IMR-90 (cell line): ENCODE results near the gene PEAK3. TPM values are rescaled to one million over a fixed set of nuclear protein-coding genes. Genes with fewer than 3 reads are reported as not detected.

Experiments used
- ATAC-seq: fragments of 200-7000 bp; cut with Tn5 transposase; 2 replicates; pipeline ENCODE4 v1.9.1; 2020; ENCODE audit warnings: low read depth, mild to moderate bottlenecking, moderate library complexity
- BruUV-seq: library from RNA; stranded (reverse); fragments of 400-500 nt; replicated peaks from 2 replicates; lab custom pipeline; 2021; lab: Mats Ljungman, UMichigan
- CTCF ChIA-PET: fragments of 300-600 bp; formaldehyde crosslinking; extraction: SDS; loops from one replicate; lab custom pipeline; 2021; ENCODE audit warnings: antibody characterized with exemption; lab: Yijun Ruan, JAX
- POLR2A ChIA-PET: fragments of 300-600 bp; sonication (Branson Sonifier 250); formaldehyde crosslinking; loops from one replicate; lab custom pipeline; 2022; ENCODE audit warnings: antibody characterized with exemption; ENCODE audit not compliant: unreplicated experiment; lab: Charles Lee
- DNase-seq: peaks from one replicate; pipeline ENCODE4 v3.0.0; 2013
- H2AFZ ChIP-seq: replicated peaks from 2 replicates; pipeline ENCODE3; 2013; ENCODE audit warnings: low read length, mild to moderate bottlenecking; ENCODE audit not compliant: poor library complexity
- H2AK5ac ChIP-seq: 2 replicates; pipeline ENCODE4 v1.6.1; 2013; ENCODE audit warnings: low read depth, low read length, inconsistent platforms
- H2AK9ac ChIP-seq: replicated peaks from 2 replicates; pipeline ENCODE3; 2013; ENCODE audit warnings: mild to moderate bottlenecking, low read depth, low read length, moderate library complexity; ENCODE audit not compliant: poor library complexity
- H2BK120ac ChIP-seq: 2 replicates; pipeline ENCODE4 v1.6.1; 2013; ENCODE audit warnings: low read depth, low read length, inconsistent platforms
- H2BK15ac ChIP-seq: 3 replicates; pipeline ENCODE4 v1.6.1; 2013; ENCODE audit warnings: low read depth, low read length, inconsistent platforms
- H2BK20ac ChIP-seq: 2 replicates; pipeline ENCODE4 v1.6.1; 2013; ENCODE audit warnings: low read depth, mild to moderate bottlenecking, inconsistent platforms, low read length, moderate library complexity
- H2BK5ac ChIP-seq: 2 replicates; pipeline ENCODE4 v1.6.1; 2013; ENCODE audit warnings: mild to moderate bottlenecking, low read depth, low read length, inconsistent platforms; ENCODE audit not compliant: poor library complexity, severe bottlenecking
- H3K14ac ChIP-seq: replicated peaks from 2 replicates; pipeline ENCODE4 v1.6.1; 2013; ENCODE audit warnings: low read depth, low read length, inconsistent platforms
- H3K18ac ChIP-seq: 2 replicates; pipeline ENCODE4 v1.6.1; 2013; ENCODE audit warnings: low read depth, low read length, control low read depth
- H3K23ac ChIP-seq: 2 replicates; pipeline ENCODE4 v1.6.1; 2013; ENCODE audit warnings: low read depth, low read length, inconsistent platforms
- H3K27ac ChIP-seq: 2 replicates; pipeline ENCODE4 v1.5.1; 2013; ENCODE audit warnings: mild to moderate bottlenecking, control low read depth, low read length; ENCODE audit not compliant: insufficient read depth
- H3K27me3 ChIP-seq: 2 replicates; pipeline ENCODE4 v1.6.1; 2013; ENCODE audit warnings: low read length; ENCODE audit not compliant: control insufficient read depth, insufficient read depth
- H3K36me3 ChIP-seq: 2 replicates; pipeline ENCODE4 v1.6.1; 2013; ENCODE audit warnings: low read length, mixed read lengths; ENCODE audit not compliant: control insufficient read depth, insufficient read depth
- H3K4ac ChIP-seq: 2 replicates; pipeline ENCODE4 v1.6.1; 2013; ENCODE audit warnings: low read depth, low read length, inconsistent platforms
- H3K4me1 ChIP-seq: 2 replicates; pipeline ENCODE4 v1.6.1; 2013; ENCODE audit warnings: low read length, mixed read lengths; ENCODE audit not compliant: control insufficient read depth, insufficient read depth
- H3K4me2 ChIP-seq: 2 replicates; pipeline ENCODE4 v1.6.1; 2013; ENCODE audit warnings: low read depth, mild to moderate bottlenecking, control low read depth, low read length, moderate library complexity
- H3K4me3 ChIP-seq: 2 replicates; pipeline ENCODE4 v1.5.1; 2013; ENCODE audit warnings: low read depth, mild to moderate bottlenecking, control low read depth, low read length, moderate library complexity; ENCODE audit not compliant: insufficient read depth
- H3K56ac ChIP-seq: 2 replicates; pipeline ENCODE4 v1.6.1; 2013; ENCODE audit warnings: low read length, inconsistent platforms; ENCODE audit not compliant: insufficient read depth; ENCODE audit errors: extremely low read depth
- H3K79me1 ChIP-seq, 2 experiments: 2 replicates each; pipeline ENCODE4 v1.6.1; 2013; ENCODE audit warnings: low read length in 2 of 2, inconsistent platforms in 1 of 2, low read depth in 1 of 2
- H3K9ac ChIP-seq: 2 replicates; pipeline ENCODE4 v1.6.1; 2013; ENCODE audit warnings: low read depth, low read length, control low read depth
- H3K9me1 ChIP-seq: 2 replicates; pipeline ENCODE4 v1.6.1; 2013; ENCODE audit warnings: low read length, inconsistent platforms; ENCODE audit not compliant: insufficient read depth
- H3K9me3 ChIP-seq: 2 replicates; pipeline ENCODE4 v1.6.1; 2013; ENCODE audit warnings: low read length; ENCODE audit not compliant: control insufficient read depth, insufficient read depth
- H4K20me1 ChIP-seq: 2 replicates; pipeline ENCODE4 v1.6.1; 2013; ENCODE audit warnings: low read length, inconsistent platforms; ENCODE audit not compliant: insufficient read depth
- H4K5ac ChIP-seq: 2 replicates; pipeline ENCODE4 v1.6.1; 2013; ENCODE audit warnings: mild to moderate bottlenecking, low read depth, low read length, control low read depth
- H4K8ac ChIP-seq, 2 experiments: 2 replicates each; pipeline ENCODE4 v1.6.1; 2013; ENCODE audit warnings: low read depth in 2 of 2, low read length in 2 of 2, control low read depth in 1 of 2, inconsistent platforms in 1 of 2
- H4K91ac ChIP-seq: 2 replicates; pipeline ENCODE4 v1.6.1; 2013; ENCODE audit warnings: low read depth, low read length, inconsistent platforms; ENCODE audit not compliant: insufficient read depth
- BHLHE40 ChIP-seq: fragments of 150-350 bp; IDR thresholded peaks from 2 replicates; pipeline ENCODE4 v1.6.1; 2016; ENCODE audit warnings: mild to moderate bottlenecking, low read depth, low read length
- CEBPB ChIP-seq: IDR thresholded peaks from 2 replicates; pipeline ENCODE4 v1.6.1; 2012; ENCODE audit warnings: low read depth, low read length, improper control_type of control experiment
- CHD1 ChIP-seq: IDR thresholded peaks from 2 replicates; pipeline ENCODE4 v1.6.1; 2012; ENCODE audit warnings: low read depth, low read length, improper control_type of control experiment
- FOS ChIP-seq: fragments of 150-350 bp; IDR thresholded peaks from 2 replicates; pipeline ENCODE4 v1.6.1; 2016; ENCODE audit warnings: low read depth, low read length
- MAFK ChIP-seq: IDR thresholded peaks from 2 replicates; pipeline ENCODE4 v1.6.1; 2012; ENCODE audit warnings: low read depth, low read length, improper control_type of control experiment
- MAZ ChIP-seq: IDR thresholded peaks from 2 replicates; pipeline ENCODE4 v1.6.1; 2012; ENCODE audit warnings: low read depth, mild to moderate bottlenecking, low read length, improper control_type of control experiment, moderate library complexity, borderline replicate concordance
- MXI1 ChIP-seq: IDR thresholded peaks from 2 replicates; pipeline ENCODE4 v1.6.1; 2012; ENCODE audit warnings: low read depth, mild to moderate bottlenecking, low read length, moderate library complexity, borderline replicate concordance
- NFE2L2 ChIP-seq: fragments of 150-350 bp; IDR thresholded peaks from 2 replicates; pipeline ENCODE4 v1.6.1; 2016; ENCODE audit warnings: low read depth, mild to moderate bottlenecking, low read length
- POLR2A ChIP-seq: IDR thresholded peaks from 2 replicates; pipeline ENCODE4 v1.6.1; 2012; ENCODE audit warnings: mild to moderate bottlenecking, low read depth, low read length
- RAD21 ChIP-seq: IDR thresholded peaks from 2 replicates; pipeline ENCODE4 v1.6.1; 2012; ENCODE audit warnings: low read length, improper control_type of control experiment
- RCOR1 ChIP-seq: IDR thresholded peaks from 2 replicates; pipeline ENCODE4 v1.6.1; 2012; ENCODE audit warnings: mild to moderate bottlenecking, low read length, improper control_type of control experiment; ENCODE audit not compliant: insufficient replicate concordance
- RFX5 ChIP-seq: IDR thresholded peaks from 2 replicates; pipeline ENCODE4 v1.8.0; 2012; ENCODE audit warnings: low read depth, mild to moderate bottlenecking, low read length, moderate library complexity
- SMC3 ChIP-seq: fragments of 150-350 bp; IDR thresholded peaks from 2 replicates; pipeline ENCODE4 v1.6.1; 2016; ENCODE audit warnings: low read depth, mild to moderate bottlenecking, antibody characterized with exemption, low read length, moderate library complexity
- WGBS, 2 experiments: methylation state at CpG; one replicate each; pipeline versions ENCODE4 v1.1.5 to v1.1.7; 2013; ENCODE audit warnings: missing lambda C conversion rate in 2 of 2; ENCODE audit not compliant: insufficient read length in 1 of 2; ENCODE audit errors: extremely low coverage in 2 of 2; 5-methylcytosine and 5-hydroxymethylcytosine counted together
- dilution Hi-C: fragments of 300-500 bp; cut with HindIII; formaldehyde crosslinking; loops from one replicate; pipeline ENCODE4 v1.14.3; 2018; ENCODE audit warnings: low sequenced_read_pairs; ENCODE audit not compliant: unreplicated experiment
- in situ Hi-C: fragments of 300-500 bp; cut with MboI; formaldehyde crosslinking; loops from 3 replicates; pipeline ENCODE4 v1.14.3; 2019; ENCODE audit warnings: low sequenced_read_pairs, inconsistent platforms, mixed read lengths
- intact Hi-C: fragments of 100-400 bp; cut with micrococcal nuclease; formaldehyde crosslinking; loops from 2 replicates; pipeline ENCODE4 v1.10.0; 2022
- polyA plus RNA-seq, 3 experiments: library from polyadenylated mRNA; depleted of rRNA; stranded (reverse); fragments of >200 nt; gene quantifications; 2 replicates each; pipeline ENCODE4 v1.2.3, GENCODE V29; 2012; ENCODE audit warnings: low replicate concordance in 1 of 3
- total RNA-seq: library from RNA; depleted of rRNA; stranded (reverse); fragments of >200 nt; gene quantifications from 2 replicates; pipeline ENCODE4 v1.2.3, GENCODE V29; 2012
- TF ChIP-seq, protein P1 (sequence below): fragments of 150-350 bp; IDR thresholded peaks from 2 replicates; pipeline ENCODE4 v1.6.1; 2016; ENCODE audit warnings: low read depth, mild to moderate bottlenecking, low read length, moderate library complexity, borderline replicate concordance
- TF ChIP-seq, protein P2 (sequence below): conservative IDR thresholded peaks from 2 replicates; pipeline ENCODE4 v1.5.1; 2012; ENCODE audit warnings: mild to moderate bottlenecking, low read depth, low read length, improper control_type of control experiment
- TF ChIP-seq, protein P3 (sequence below): fragments of 150-350 bp; IDR thresholded peaks from 2 replicates; pipeline ENCODE4 v1.6.1; 2017; ENCODE audit warnings: mild to moderate bottlenecking, antibody characterized with exemption, low read length, low read depth

Gene PEAK3
- total and polyA plus RNA-seq, 2 of the 4 experiments (the other 2 are of a cell fraction): under 0.01 to 0.09 TPM

DNA sequence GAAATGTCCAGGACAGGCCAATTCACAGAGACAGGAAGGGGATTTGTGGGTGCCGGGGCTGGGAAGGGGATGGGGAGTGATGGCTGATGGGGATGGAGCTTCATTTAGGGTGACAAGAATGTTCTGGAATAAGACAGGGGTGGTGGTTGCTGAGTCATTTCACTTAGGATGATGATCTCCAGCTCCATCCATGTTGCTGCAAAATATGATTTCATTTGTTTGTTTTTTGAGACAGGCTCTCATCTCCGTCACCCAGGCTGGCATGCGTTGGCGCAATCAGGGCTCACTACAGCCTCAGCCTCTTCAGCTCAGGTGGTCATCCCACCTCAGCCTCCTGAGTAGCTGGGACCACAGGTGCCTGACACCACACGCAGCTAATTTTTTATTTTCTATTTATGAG, 22.6 kb downstream of the PEAK3 start:
- no peak overlapping the region for H2AK5ac ChIP-seq
- BruUV-seq: no TSS peak
- TF ChIP-seq MAZ: no peak
- TF ChIP-seq CHD1: no peak
- no peak for TF ChIP-seq SMC3
- no peak for TF ChIP-seq RAD21
- TF ChIP-seq POLR2A: no peak
- TF ChIP-seq CEBPB: peak; percentile 77
- peak; percentile 66; the same call in 1 of the 2 replicates for TF ChIP-seq NFE2L2
- TF ChIP-seq FOS: no peak
- no peak for TF ChIP-seq MXI1
- no peak for TF ChIP-seq BHLHE40
- TF ChIP-seq MAFK: no peak
- TF ChIP-seq RCOR1: no peak
- TF ChIP-seq, protein P1, sequence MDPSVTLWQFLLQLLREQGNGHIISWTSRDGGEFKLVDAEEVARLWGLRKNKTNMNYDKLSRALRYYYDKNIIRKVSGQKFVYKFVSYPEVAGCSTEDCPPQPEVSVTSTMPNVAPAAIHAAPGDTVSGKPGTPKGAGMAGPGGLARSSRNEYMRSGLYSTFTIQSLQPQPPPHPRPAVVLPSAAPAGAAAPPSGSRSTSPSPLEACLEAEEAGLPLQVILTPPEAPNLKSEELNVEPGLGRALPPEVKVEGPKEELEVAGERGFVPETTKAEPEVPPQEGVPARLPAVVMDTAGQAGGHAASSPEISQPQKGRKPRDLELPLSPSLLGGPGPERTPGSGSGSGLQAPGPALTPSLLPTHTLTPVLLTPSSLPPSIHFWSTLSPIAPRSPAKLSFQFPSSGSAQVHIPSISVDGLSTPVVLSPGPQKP: no peak
- no peak for TF ChIP-seq RFX5
- TF ChIP-seq, protein P2, sequence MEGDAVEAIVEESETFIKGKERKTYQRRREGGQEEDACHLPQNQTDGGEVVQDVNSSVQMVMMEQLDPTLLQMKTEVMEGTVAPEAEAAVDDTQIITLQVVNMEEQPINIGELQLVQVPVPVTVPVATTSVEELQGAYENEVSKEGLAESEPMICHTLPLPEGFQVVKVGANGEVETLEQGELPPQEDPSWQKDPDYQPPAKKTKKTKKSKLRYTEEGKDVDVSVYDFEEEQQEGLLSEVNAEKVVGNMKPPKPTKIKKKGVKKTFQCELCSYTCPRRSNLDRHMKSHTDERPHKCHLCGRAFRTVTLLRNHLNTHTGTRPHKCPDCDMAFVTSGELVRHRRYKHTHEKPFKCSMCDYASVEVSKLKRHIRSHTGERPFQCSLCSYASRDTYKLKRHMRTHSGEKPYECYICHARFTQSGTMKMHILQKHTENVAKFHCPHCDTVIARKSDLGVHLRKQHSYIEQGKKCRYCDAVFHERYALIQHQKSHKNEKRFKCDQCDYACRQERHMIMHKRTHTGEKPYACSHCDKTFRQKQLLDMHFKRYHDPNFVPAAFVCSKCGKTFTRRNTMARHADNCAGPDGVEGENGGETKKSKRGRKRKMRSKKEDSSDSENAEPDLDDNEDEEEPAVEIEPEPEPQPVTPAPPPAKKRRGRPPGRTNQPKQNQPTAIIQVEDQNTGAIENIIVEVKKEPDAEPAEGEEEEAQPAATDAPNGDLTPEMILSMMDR: no peak
- TF ChIP-seq, protein P3, sequence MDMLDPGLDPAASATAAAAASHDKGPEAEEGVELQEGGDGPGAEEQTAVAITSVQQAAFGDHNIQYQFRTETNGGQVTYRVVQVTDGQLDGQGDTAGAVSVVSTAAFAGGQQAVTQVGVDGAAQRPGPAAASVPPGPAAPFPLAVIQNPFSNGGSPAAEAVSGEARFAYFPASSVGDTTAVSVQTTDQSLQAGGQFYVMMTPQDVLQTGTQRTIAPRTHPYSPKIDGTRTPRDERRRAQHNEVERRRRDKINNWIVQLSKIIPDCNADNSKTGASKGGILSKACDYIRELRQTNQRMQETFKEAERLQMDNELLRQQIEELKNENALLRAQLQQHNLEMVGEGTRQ: no peak
- no peak overlapping the region for H3K23ac ChIP-seq
- no peak overlapping the region for H2BK5ac ChIP-seq
- no peak overlapping the region for H3K4me2 ChIP-seq
- H2AK9ac ChIP-seq: peak overlapping the region; percentile 3
- no peak overlapping the region for H3K56ac ChIP-seq
- DNase-seq: peak; percentile 54
- H2BK120ac ChIP-seq: no peak overlapping the region
- H4K20me1 ChIP-seq: no peaks in the 10 kb centered on the region
- peak overlapping the region; percentile 76 for H2AFZ ChIP-seq
- ATAC-seq: peak; percentile 67
- no peak overlapping the region for H3K4ac ChIP-seq
- no peaks in the 10 kb centered on the region for H3K4me1 ChIP-seq
- H3K9me1 ChIP-seq: no peaks in the 10 kb centered on the region
- in situ Hi-C loops: no loop called here
- no peak overlapping the region for H2BK20ac ChIP-seq
- H3K36me3 ChIP-seq: no peaks in the 10 kb centered on the region
- intact Hi-C loops: no loop called here
- no peak overlapping the region for H3K4me3 ChIP-seq
- no peak overlapping the region for H3K9ac ChIP-seq
- no peaks in the 10 kb centered on the region for H3K9me3 ChIP-seq
- H3K14ac ChIP-seq: peak overlapping the region; percentile 68; the same call in 1 of the 2 replicates
- WGBS, 2 experiments: 67% methylated on average over 5 of the region's 5 CpGs; no CpG with 5 or more reads in 1 of the 2 experiments
- H2BK15ac ChIP-seq: no peak overlapping the region
- H3K79me1 ChIP-seq: no peaks in the 10 kb centered on the region
- CTCF ChIA-PET: no interaction called here
- POLR2A ChIA-PET: interaction anchor here (0.9 to 1.0 kb wide), 2 partner anchors 10 to 12 kb away, joined by 3 to 4 read pairs; no protein-coding TSS in a partner anchor
- H3K27me3 ChIP-seq: no peaks in the 10 kb centered on the region; the same call in 1 of the 2 replicates
- H3K18ac ChIP-seq: no peak overlapping the region
- H4K8ac ChIP-seq: no peak overlapping the region
- dilution Hi-C loops: no loop called here
- no peak overlapping the region for H3K27ac ChIP-seq
- no peak overlapping the region for H4K91ac ChIP-seq
- no peak overlapping the region for H4K5ac ChIP-seq
